Upper lobe of left lung (tissue), 6 donors: Measurements from ENCODE around the gene MLLT6. TPM values are rescaled to one million over a fixed set of nuclear protein-coding genes. Genes with fewer than 3 reads are reported as not detected.

Experiments used
- ATAC-seq, 2 donors: fragments of 200-7000 bp; cut with Tn5 transposase; one replicate each; pipeline ENCODE4 v1.9.1; 2022; ENCODE audit warnings: mild to moderate bottlenecking in 2 of 2, moderate library complexity in 2 of 2; ENCODE audit not compliant: low FRiP score in 2 of 2
- DNase-seq, 2 donors: peaks; one replicate each; pipeline ENCODE4 v3.0.0-alpha.2; 2019 to 2020
- H3K27ac ChIP-seq, 4 donors: fragments of 200-600 bp; sonication (generic); one replicate each; pipeline ENCODE4 v1.5.1; 2016 to 2019
- H3K27me3 ChIP-seq, 4 donors: fragments of 200-600 bp; sonication (generic); one replicate each; pipeline ENCODE4 v1.5.1; 2017 to 2019
- H3K36me3 ChIP-seq, 4 donors: fragments of 200-600 bp; sonication (generic); one replicate each; pipeline ENCODE4 v1.5.1; 2016 to 2019
- H3K4me1 ChIP-seq, 4 donors: fragments of 200-600 bp; sonication (generic); one replicate each; pipeline ENCODE4 v1.5.1; 2018 to 2019
- H3K4me3 ChIP-seq, 4 donors: fragments of 200-600 bp; sonication (generic); one replicate each; pipeline ENCODE4 v1.5.1; 2017 to 2019; ENCODE audit warnings: mild to moderate bottlenecking in 2 of 4, moderate library complexity in 1 of 4
- H3K9me3 ChIP-seq, 4 donors: fragments of 200-600 bp; sonication (generic); one replicate each; pipeline ENCODE4 v1.5.1; 2018 to 2019
- CTCF ChIP-seq, 6 experiments: fragments of 450-650 bp in 4 of 6; fragments of 200-600 bp in 2 of 6; sonication (generic) in 2 of 6; IDR thresholded peaks; one replicate each; pipeline ENCODE4 v1.5.1; 2016 to 2019; ENCODE audit warnings: antibody characterized with exemption in 6 of 6
- EP300 ChIP-seq, 4 donors: sonication (generic); formaldehyde crosslinking; IDR thresholded peaks; one replicate each; pipeline ENCODE4 v1.5.1; 2017; ENCODE audit warnings: antibody characterized with exemption in 4 of 4, control low read depth in 2 of 4
- POLR2A ChIP-seq, 4 donors: fragments of 450-650 bp; IDR thresholded peaks; one replicate each; pipeline ENCODE4 v1.5.1; 2016 to 2017; ENCODE audit warnings: antibody characterized with exemption in 4 of 4, mild to moderate bottlenecking in 2 of 4
- POLR2AphosphoS5 ChIP-seq, 2 donors: sonication (generic); formaldehyde crosslinking; IDR thresholded peaks; one replicate each; pipeline ENCODE4 v1.5.1; 2017; ENCODE audit warnings: antibody characterized with exemption in 2 of 2
- WGBS, 2 donors: methylation state at CpG; one replicate each; pipeline ENCODE4 v1.1.5; 2017 to 2018; 5-methylcytosine and 5-hydroxymethylcytosine counted together
- total RNA-seq, 6 donors: library from RNA; depleted of rRNA in 4 of 6; stranded (reverse); fragments of >200 nt in 4 of 6; gene quantifications; one replicate each; pipeline versions ENCODE4 v1.1.0 to v1.2.1, GENCODE V29; 2016 to 2021
- donor health status: DM: no; HTN: no; CAD: no; lungs with moderate emphysema.
- donor health status: DM: no; HTN: yes; CAD: no; lungs with severe emphysema.

Gene MLLT6
- total RNA-seq, 6 donors from 2014 or later: 69.2 to 305 (median 122) TPM

GRCh38 chr17:38674749-38675615 is 30.1 kb upstream of the MLLT6 start, which contains the start of gene EPOP:
Gene EPOP, minus strand, starts transcription at chr17:38674957. Its CDS starts 462 bp downstream, at chr17:38674495.
- peaks cover 28 to 41% (median 32%) of the 10 kb centered on the region in 4 donors for H3K4me1 ChIP-seq
- peak; percentile 86 to 94 for ATAC-seq
- peaks cover 4 to 43% (median 23%) of the 10 kb centered on the region in 4 donors for H3K27me3 ChIP-seq
- peak; percentile 88 to 98 for DNase-seq
- peak within 1 kb of the TSS; percentile 46 to 69 (median 60) for H3K4me3 ChIP-seq
- H3K36me3 ChIP-seq: no peaks in the 10 kb centered on the region
- 7% methylated on average over 45 to 50 of the region's 80 CpGs for WGBS, 2 donors
- TF ChIP-seq CTCF (IDR thresholded peaks at IDR 0.05) (no peak), EP300 (IDR thresholded peaks at IDR 0.05) (no peak), POLR2A (IDR thresholded peaks at IDR 0.05) (peak in 3 of 4 donors; percentile 46 to 74 (median 61)), POLR2AphosphoS5 (IDR thresholded peaks at IDR 0.05) (peak; percentile 40 to 56)
- peak within 1 kb of the TSS in 3 of 4 donors; percentile 29 to 57 (median 39) for H3K27ac ChIP-seq
- no peaks in the 10 kb centered on the region for H3K9me3 ChIP-seq

GRCh38 chr17:38676706-38677504 is 28.2 kb upstream of the MLLT6 start:
- H3K4me3 ChIP-seq: no peak overlapping the region
- DNase-seq (peak in 1 of 2 donors; percentile 89), ATAC-seq (peak; percentile 85 to 92)
- H3K27ac ChIP-seq: peak overlapping the region in 1 of 4 donors; percentile 55
- peaks cover 28 to 41% (median 32%) of the 10 kb centered on the region in 4 donors for H3K4me1 ChIP-seq
- peaks cover 4 to 31% (median 19%) of the 10 kb centered on the region in 4 donors for H3K27me3 ChIP-seq
- 12 to 15% methylated on average over 8 to 9 of the region's 9 CpGs for WGBS, 2 donors
- no peak for TF ChIP-seq POLR2A (IDR thresholded peaks at IDR 0.05)
- peak in 1 of 4 donors; percentile 55 for TF ChIP-seq EP300 (IDR thresholded peaks at IDR 0.05)
- peak; percentile 27 to 52 for TF ChIP-seq POLR2AphosphoS5 (IDR thresholded peaks at IDR 0.05)
- TF ChIP-seq CTCF (IDR thresholded peaks at IDR 0.05): peak; percentile 96 to 98 (median 97)
- H3K9me3 ChIP-seq: no peaks in the 10 kb centered on the region
- no peaks in the 10 kb centered on the region for H3K36me3 ChIP-seq

GRCh38 chr17:38677819-38678218 is 27.3 kb upstream of the MLLT6 start:
- no peak overlapping the region for H3K4me3 ChIP-seq
- no peak for DNase-seq
- H3K27me3 ChIP-seq: peaks cover 2 to 23% (median 14%) of the 10 kb centered on the region in 4 donors
- no peak for ATAC-seq
- no peak overlapping the region for H3K27ac ChIP-seq
- H3K36me3 ChIP-seq: no peaks in the 10 kb centered on the region
- TF ChIP-seq EP300 (IDR thresholded peaks at IDR 0.05): no peak
- TF ChIP-seq POLR2A (IDR thresholded peaks at IDR 0.05): no peak
- TF ChIP-seq POLR2AphosphoS5 (IDR thresholded peaks at IDR 0.05): no peak
- no peak for TF ChIP-seq CTCF (IDR thresholded peaks at IDR 0.05)
- peaks cover 28 to 41% (median 32%) of the 10 kb centered on the region in 4 donors for H3K4me1 ChIP-seq
- H3K9me3 ChIP-seq: no peaks in the 10 kb centered on the region
- WGBS, 2 donors: 79 to 86% methylated on average over 6 of the region's 6 CpGs

- TF ChIP-seq EP300 (IDR thresholded peaks at IDR 0.05): no peak
- TF ChIP-seq POLR2AphosphoS5 (IDR thresholded peaks at IDR 0.05): no peak
- no peak for TF ChIP-seq POLR2A (IDR thresholded peaks at IDR 0.05)
- no peak for TF ChIP-seq CTCF (IDR thresholded peaks at IDR 0.05)
- DNase-seq (no peak), ATAC-seq (no peak)
- whole genome bisulfite sequencing, 2 donors: 91 to 92% methylated on average over 3 of the region's 3 CpGs
- Histone ChIP-seq H3K4me1 (peaks cover 5 to 14% (median 9%) of the 10 kb centered on the region in 4 donors), H3K27ac (no peak overlapping the region), H3K27me3 (no peaks in the 10 kb centered on the region), H3K4me3 (no peak overlapping the region), H3K9me3 (no peaks in the 10 kb centered on the region), H3K36me3 (no peaks in the 10 kb centered on the region)
Measured at GRCh38 chr17:38681096-38681495, 24.0 kb upstream of the MLLT6 start.
